IPS-NIHi11 (cell line): ENCODE measurements around the gene GSK3A.
A peak's percentile ranks its signal among the peaks of the same experiment; 100 is the strongest.
"Not testable (repeated sequence)": the region's sequence is repeated elsewhere in the genome, so short reads cannot be mapped to it uniquely, and the experiment has no call there.

ENCODE experiments used
- DNase-seq: peaks from one replicate; pipeline ENCODE4 v3.0.0; 2012; ENCODE audit warnings: mixed read lengths, low spot score

Gene GSK3A

GRCh38 chr19:42268142-42268703, 25.8 kb upstream of the GSK3A start:
- peak; percentile 88 for DNase-seq

GRCh38 chr19:42267644-42268141, 25.3 kb upstream of the GSK3A start:
- DNase-seq, result no peak

- not testable (repeated sequence) for DNase-seq
Observed at GRCh38 chr19:42266928-42267603, 24.7 kb upstream of the GSK3A start.

GRCh38 chr19:42266105-42266504, 23.7 kb upstream of the GSK3A start:
- not testable (repeated sequence) for DNase-seq

- DNase-seq, result no peak
Observed at GRCh38 chr19:42261763-42262162, 19.4 kb upstream of the GSK3A start.

GRCh38 chr19:42257842-42258241, 15.4 kb upstream of the GSK3A start:
- DNase-seq, result not testable (repeated sequence)

GRCh38 chr19:42255766-42256745, 13.7 kb upstream of the GSK3A start:
- no peak for DNase-seq

- peak; percentile 90 for DNase-seq
Observed at GRCh38 chr19:42254850-42255765, 12.7 kb upstream of the GSK3A start, which contains the start of gene ERF. ERF (minus strand) TSS chr19:42255128; CDS start chr19:42254999, 129 bp downstream.

GRCh38 chr19:42254089-42254849, 11.9 kb upstream of the GSK3A start:
- DNase-seq, result peak; percentile 71

- DNase-seq, result peak; percentile 82
Observed at GRCh38 chr19:42253245-42254088, 11.1 kb upstream of the GSK3A start.

GRCh38 chr19:42252365-42253244, 10.2 kb upstream of the GSK3A start:
- DNase-seq, result no peak

- no peak for DNase-seq
Observed at GRCh38 chr19:42251572-42252358, 9.4 kb upstream of the GSK3A start.

GRCh38 chr19:42250666-42251531, 8.5 kb upstream of the GSK3A start:
- DNase-seq, result no peak

GRCh38 chr19:42250183-42250665, 7.8 kb upstream of the GSK3A start:
- no peak for DNase-seq

GRCh38 chr19:42249769-42250168, 7.4 kb upstream of the GSK3A start:
- DNase-seq, result no peak

GRCh38 chr19:42249149-42249750, 6.8 kb upstream of the GSK3A start:
- DNase-seq, result no peak
